Smooth muscle cell (in vitro differentiated cells): ENCODE results near the gene RHBDL1. TPM values are rescaled to one million over a fixed set of nuclear protein-coding genes. Genes with fewer than 3 reads are reported as not detected.

ENCODE experiments used
- DNase-seq: peaks from one replicate; lab custom pipeline; 2025; ENCODE audit not compliant: unreplicated experiment; lab: John Stamatoyannopoulos, UW
- H2AFZ ChIP-seq: fragments of 200-600 bp; sonication (generic); 2 replicates; pipeline ENCODE4 v1.6.0; 2016; ENCODE audit warnings: antibody characterized with exemption, low read depth, mild to moderate bottlenecking
- H3F3A ChIP-seq: fragments of 200-600 bp; sonication (generic); 2 replicates; pipeline ENCODE4 v1.6.0; 2017; ENCODE audit warnings: antibody characterized with exemption, low read depth
- H3K27ac ChIP-seq: fragments of 200-600 bp; sonication (generic); 2 replicates; pipeline ENCODE4 v1.5.1; 2016; ENCODE audit warnings: low read depth, mild to moderate bottlenecking
- H3K27me3 ChIP-seq: fragments of 200-600 bp; sonication (generic); 2 replicates; pipeline ENCODE4 v1.6.1; 2016; ENCODE audit warnings: low read depth, mild to moderate bottlenecking
- H3K36me3 ChIP-seq: fragments of 200-600 bp; sonication (generic); 2 replicates; pipeline ENCODE4 v1.5.1; 2016; ENCODE audit warnings: low read depth
- H3K4me1 ChIP-seq: fragments of 200-600 bp; sonication (generic); 2 replicates; pipeline ENCODE4 v1.5.1; 2016; ENCODE audit warnings: low read depth
- H3K4me2 ChIP-seq: fragments of 200-600 bp; sonication (generic); 2 replicates; pipeline ENCODE4 v1.6.0; 2016; ENCODE audit warnings: mild to moderate bottlenecking
- H3K4me3 ChIP-seq: fragments of 200-600 bp; sonication (generic); 2 replicates; pipeline ENCODE4 v1.5.1; 2016; ENCODE audit warnings: mild to moderate bottlenecking
- H3K79me2 ChIP-seq: fragments of 200-600 bp; sonication (generic); 2 replicates; pipeline ENCODE4 v1.6.0; 2016; ENCODE audit warnings: low read depth, mild to moderate bottlenecking
- H3K9ac ChIP-seq: fragments of 200-600 bp; sonication (generic); 2 replicates; pipeline ENCODE4 v1.6.0; 2016; ENCODE audit warnings: low read depth
- H3K9me3 ChIP-seq: fragments of 200-600 bp; sonication (generic); replicated peaks from 2 replicates; pipeline ENCODE4 v1.5.1; 2016; ENCODE audit warnings: low read depth
- H4K20me1 ChIP-seq: fragments of 200-600 bp; sonication (generic); 2 replicates; pipeline ENCODE4 v1.6.0; 2016; ENCODE audit warnings: low read depth
- CTCF ChIP-seq: fragments of 200-600 bp; sonication (generic); IDR thresholded peaks from 2 replicates; pipeline ENCODE4 v1.5.1; 2017; ENCODE audit warnings: borderline replicate concordance, mild to moderate bottlenecking, antibody characterized with exemption; ENCODE audit not compliant: insufficient read depth, poor library complexity, severe bottlenecking
- WGBS: methylation state at CpG from one replicate; pipeline ENCODE4 v1.1.7; 2016; ENCODE audit warnings: low lambda C conversion rate; 5-methylcytosine and 5-hydroxymethylcytosine counted together
- polyA plus RNA-seq: library from polyadenylated mRNA; unstranded; fragments of >200 nt; fragmentation: Nextera tagmentation; extraction: Ambion mirVana; gene quantifications from 2 replicates; pipeline ENCODE4 v1.2.1, GENCODE V29; 2016
- total RNA-seq: library from RNA; depleted of rRNA; stranded (reverse); fragments of >200 nt; gene quantifications from 2 replicates; pipeline ENCODE4 v1.2.3, GENCODE V29; 2014

Gene RHBDL1
- total and polyA plus RNA-seq, 2 experiments from 2014 or later, result 2.7 to 3.7 TPM

DNA sequence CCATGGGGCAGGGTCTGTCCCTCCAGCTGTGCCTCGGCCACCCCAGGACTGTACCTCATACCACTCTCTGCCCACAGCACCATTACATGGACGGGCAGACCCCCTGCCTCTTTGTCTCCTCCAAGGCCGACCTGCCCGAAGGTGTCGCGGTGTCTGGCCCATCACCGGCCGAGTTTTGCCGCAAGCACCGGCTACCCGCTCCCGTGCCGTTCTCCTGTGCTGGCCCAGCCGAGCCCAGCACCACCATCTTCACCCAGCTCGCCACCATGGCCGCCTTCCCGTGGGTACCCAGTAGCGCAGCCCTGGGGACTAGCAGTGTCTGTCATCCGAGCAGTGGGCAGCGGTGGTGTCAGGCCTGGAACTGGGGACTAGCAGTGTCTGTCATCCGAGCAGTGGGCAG lies 2.6 kb upstream of the RHBDL1 start:
- WGBS, result 94% methylated on average over 21 of the region's 21 CpGs
- Histone ChIP-seq H3K4me2 (no peak overlapping the region), H3F3A (peaks cover 4% of the 10 kb centered on the region), H3K4me1 (peaks cover 11% of the 10 kb centered on the region), H3K4me3 (no peak overlapping the region), H3K9ac (no peak overlapping the region), H3K9me3 (no peaks in the 10 kb centered on the region), H3K27me3 (no peaks in the 10 kb centered on the region), H3K79me2 (peaks cover 22% of the 10 kb centered on the region), H3K27ac (no peak overlapping the region), H4K20me1 (peaks cover 35% of the 10 kb centered on the region), H3K36me3 (no peaks in the 10 kb centered on the region), H2AFZ (no peak overlapping the region)
- no peak for TF ChIP-seq CTCF
- DNase-seq, result no peak

DNA sequence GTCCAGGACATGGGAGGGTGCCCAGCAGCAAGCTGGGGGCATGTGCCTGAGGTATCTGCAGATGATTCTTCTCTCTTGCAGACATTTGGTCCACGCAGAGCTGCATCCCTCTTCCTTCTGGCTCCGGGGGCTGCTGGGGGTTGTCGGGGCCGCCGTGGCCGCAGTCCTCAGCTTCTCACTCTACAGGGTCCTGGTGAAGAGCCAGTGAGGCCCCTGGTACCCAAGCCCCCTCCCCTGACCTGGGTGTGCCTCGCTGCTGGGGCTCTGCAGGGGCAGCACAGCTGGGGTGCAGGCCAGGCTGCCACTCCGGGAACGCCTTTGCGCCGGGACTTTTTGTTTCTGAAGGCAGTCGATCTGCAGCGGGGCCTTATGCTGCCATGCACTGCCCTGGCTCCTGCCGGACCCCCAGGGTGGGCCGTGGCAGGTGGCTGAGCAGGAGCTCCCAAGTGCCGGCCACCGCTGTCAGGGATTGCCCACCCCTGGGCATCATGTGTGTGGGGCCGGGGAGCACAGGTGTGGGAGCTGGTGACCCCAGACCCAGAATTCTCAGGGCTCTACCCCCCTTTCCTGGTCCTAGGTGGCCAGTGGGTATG lies 2.0 kb upstream of the RHBDL1 start:
- no peak overlapping the region for H3K27ac ChIP-seq
- no peak overlapping the region for H3K4me2 ChIP-seq
- H3K4me3 ChIP-seq, result no peak overlapping the region
- H3K27me3 ChIP-seq, result no peaks in the 10 kb centered on the region
- H3F3A ChIP-seq, result peaks cover 4% of the 10 kb centered on the region
- peaks cover 33% of the 10 kb centered on the region for H4K20me1 ChIP-seq
- H3K9ac ChIP-seq, result no peak overlapping the region
- TF ChIP-seq CTCF, result no peak
- H3K4me1 ChIP-seq, result peaks cover 11% of the 10 kb centered on the region
- no peak overlapping the region for H2AFZ ChIP-seq
- H3K36me3 ChIP-seq, result no peaks in the 10 kb centered on the region
- 98% methylated on average over 18 of the region's 18 CpGs for WGBS
- H3K79me2 ChIP-seq, result peaks cover 16% of the 10 kb centered on the region
- H3K9me3 ChIP-seq, result no peaks in the 10 kb centered on the region
- DNase-seq, result no peak

GRCh38 chr16:674214-674881 lies 1.1 kb upstream of the RHBDL1 start:
- WGBS, result 90% methylated on average over 22 of the region's 22 CpGs
- Histone ChIP-seq H3F3A (peaks cover 4% of the 10 kb centered on the region), H4K20me1 (peaks cover 24% of the 10 kb centered on the region), H2AFZ (no peak overlapping the region), H3K4me2 (no peak overlapping the region), H3K9ac (no peak overlapping the region), H3K79me2 (peaks cover 8% of the 10 kb centered on the region), H3K27ac (no peak overlapping the region), H3K9me3 (no peaks in the 10 kb centered on the region), H3K4me1 (peaks cover 6% of the 10 kb centered on the region), H3K36me3 (no peaks in the 10 kb centered on the region), H3K4me3 (no peak overlapping the region), H3K27me3 (no peaks in the 10 kb centered on the region)
- no peak for DNase-seq
- no peak for TF ChIP-seq CTCF
